Measurements from ENCODE around the gene MRGPRG.

MRGPRG gene

DNA sequence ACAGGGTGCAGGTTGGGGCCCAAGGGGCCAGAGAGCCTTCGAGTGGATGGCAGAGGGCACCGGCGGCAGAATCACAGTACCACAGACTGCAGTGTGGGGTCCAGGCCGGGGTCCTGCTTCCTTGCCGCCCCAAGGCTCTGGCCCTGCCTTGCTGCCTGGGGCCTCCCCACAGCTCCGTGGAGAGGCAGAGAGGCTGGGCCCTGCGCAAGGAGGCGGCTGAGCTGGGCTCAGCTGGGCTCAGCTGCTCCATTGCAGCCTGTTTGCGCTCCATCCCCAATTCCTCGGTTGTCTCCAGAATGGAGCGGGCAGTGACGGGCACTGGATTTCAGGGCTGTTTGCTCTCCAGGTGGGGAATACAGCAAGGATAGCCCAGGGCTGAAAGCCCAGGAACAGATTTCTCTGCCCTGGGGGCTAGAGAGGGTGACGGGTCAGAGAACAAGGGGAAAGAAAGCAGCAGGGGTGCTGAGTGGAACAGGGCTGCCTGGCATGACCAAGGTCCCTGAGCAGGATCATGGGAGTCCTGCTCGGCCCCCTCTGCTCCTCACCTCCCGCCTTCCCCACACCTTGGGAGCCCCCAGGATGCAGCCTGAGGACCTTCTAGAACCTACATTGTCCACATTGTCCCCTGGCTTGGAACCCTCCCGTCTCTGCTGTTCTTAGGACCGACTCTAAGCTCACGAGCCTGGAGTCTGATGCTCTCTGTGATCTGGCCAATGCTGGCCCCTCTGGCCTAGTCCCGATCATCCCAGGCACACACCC lies 18.9 kb downstream of the MRGPRG start:
- TF ChIP-seq, protein P1, sequence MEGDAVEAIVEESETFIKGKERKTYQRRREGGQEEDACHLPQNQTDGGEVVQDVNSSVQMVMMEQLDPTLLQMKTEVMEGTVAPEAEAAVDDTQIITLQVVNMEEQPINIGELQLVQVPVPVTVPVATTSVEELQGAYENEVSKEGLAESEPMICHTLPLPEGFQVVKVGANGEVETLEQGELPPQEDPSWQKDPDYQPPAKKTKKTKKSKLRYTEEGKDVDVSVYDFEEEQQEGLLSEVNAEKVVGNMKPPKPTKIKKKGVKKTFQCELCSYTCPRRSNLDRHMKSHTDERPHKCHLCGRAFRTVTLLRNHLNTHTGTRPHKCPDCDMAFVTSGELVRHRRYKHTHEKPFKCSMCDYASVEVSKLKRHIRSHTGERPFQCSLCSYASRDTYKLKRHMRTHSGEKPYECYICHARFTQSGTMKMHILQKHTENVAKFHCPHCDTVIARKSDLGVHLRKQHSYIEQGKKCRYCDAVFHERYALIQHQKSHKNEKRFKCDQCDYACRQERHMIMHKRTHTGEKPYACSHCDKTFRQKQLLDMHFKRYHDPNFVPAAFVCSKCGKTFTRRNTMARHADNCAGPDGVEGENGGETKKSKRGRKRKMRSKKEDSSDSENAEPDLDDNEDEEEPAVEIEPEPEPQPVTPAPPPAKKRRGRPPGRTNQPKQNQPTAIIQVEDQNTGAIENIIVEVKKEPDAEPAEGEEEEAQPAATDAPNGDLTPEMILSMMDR (IDR thresholded peaks at IDR 0.05; ENCODE audit: insufficient read depth, low read depth, low read length, missing control alignments) = no peak
- H3K4me3 ChIP-seq (ENCODE audit: low read length) = no peak overlapping the region
- DNase-seq (ENCODE audit: low read depth) = no peak

DNA sequence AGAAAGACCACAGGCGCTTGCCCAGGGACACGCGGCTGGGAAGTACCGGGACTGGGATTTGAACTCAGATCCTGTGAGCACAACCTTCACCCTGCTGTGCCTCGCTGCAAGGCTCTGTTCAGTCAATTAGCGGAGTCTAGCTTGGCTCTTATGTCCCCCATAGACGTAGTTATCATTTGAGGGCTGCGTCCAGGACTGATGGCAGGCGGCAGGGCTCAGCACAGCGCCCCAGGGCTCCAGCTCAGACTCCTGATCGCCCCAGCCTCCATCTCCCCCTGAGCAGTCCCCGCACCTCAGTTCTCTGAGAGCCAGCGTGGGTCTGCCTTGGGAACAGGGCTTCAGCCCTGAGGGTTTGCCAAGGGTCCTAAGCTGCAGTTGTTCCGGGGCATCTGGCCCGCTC lies 19.8 kb downstream of the MRGPRG start:
- TF ChIP-seq, protein P1 (IDR thresholded peaks at IDR 0.05; ENCODE audit: insufficient read depth, low read depth, low read length, missing control alignments) = no peak
- no peak for DNase-seq (ENCODE audit: low read depth)
- no peak overlapping the region for H3K4me3 ChIP-seq (ENCODE audit: low read length)

DNA sequence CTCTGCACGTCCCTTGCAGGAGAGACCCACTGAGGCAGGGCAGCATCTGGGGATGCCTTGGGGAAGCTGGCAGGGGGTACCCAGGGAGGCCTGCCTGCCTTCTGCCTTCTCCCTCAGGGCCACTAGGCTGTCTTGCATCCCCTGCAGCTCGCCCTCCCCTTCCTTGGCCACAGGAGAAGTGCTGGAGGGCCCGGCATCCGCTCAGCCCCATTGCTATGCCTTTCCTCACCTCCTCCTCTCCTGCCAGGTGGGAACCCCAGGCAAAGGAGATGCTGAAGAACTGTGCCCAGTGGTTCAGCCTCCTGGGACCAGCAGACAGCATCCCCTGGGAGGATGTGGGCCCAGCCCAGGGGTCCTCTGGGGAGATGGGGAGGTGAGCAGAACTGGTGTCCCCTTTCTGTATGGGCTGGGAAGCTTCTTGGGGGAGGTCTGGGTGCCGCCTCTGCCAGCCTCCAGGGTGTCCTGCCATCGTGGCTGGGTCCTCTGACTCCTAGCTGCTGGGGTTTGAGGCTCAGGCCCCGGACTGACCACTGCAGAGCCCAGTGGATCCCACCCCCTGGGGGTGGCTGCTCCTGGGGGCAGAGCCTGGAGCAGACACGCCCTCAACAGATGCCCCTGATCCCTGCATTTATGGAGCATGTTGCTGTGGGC lies 20.6 kb downstream of the MRGPRG start:
- TF ChIP-seq, protein P1 (IDR thresholded peaks at IDR 0.05; ENCODE audit: insufficient read depth, low read depth, low read length, missing control alignments) = no peak
- H3K4me3 ChIP-seq (ENCODE audit: low read length) = no peak overlapping the region
- DNase-seq (ENCODE audit: low read depth) = no peak

DNA sequence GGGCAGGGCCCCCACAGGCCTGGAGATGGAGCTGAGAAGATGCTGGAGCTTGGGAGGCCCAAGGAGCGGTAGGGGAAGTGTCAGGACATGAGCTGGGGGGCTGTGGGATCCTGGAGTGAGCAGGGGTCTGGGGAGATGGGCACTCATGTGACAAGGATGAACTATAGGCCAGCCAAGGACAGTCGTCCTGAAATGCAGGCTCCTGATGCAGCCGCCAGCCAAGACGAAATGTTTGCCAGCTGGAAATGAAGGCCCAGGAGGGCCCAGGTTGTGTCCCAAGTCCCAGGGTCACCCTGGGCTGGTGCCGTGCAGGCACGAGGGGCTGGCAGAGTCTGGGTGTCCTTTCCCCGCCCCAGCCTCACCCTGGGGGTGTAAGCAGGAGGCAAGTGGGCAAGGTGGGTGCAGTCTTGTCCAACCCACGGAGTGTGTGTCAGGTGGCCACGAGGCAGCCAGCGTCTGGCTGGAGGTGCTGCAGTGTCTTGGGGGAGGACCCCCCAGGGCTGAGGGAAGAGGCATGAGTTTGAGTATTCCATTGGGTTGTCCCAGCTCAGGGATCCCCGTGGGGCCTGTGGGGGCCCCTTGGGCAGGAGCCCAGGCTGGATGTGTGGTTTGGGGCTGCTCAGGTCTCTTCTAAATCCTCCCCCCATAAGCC lies 21.4 kb downstream of the MRGPRG start:
- TF ChIP-seq, protein P1 (IDR thresholded peaks at IDR 0.05; ENCODE audit: insufficient read depth, low read depth, low read length, missing control alignments) = no peak
- H3K4me3 ChIP-seq (ENCODE audit: low read length) = no peak overlapping the region
- no peak for DNase-seq (ENCODE audit: low read depth)

DNA sequence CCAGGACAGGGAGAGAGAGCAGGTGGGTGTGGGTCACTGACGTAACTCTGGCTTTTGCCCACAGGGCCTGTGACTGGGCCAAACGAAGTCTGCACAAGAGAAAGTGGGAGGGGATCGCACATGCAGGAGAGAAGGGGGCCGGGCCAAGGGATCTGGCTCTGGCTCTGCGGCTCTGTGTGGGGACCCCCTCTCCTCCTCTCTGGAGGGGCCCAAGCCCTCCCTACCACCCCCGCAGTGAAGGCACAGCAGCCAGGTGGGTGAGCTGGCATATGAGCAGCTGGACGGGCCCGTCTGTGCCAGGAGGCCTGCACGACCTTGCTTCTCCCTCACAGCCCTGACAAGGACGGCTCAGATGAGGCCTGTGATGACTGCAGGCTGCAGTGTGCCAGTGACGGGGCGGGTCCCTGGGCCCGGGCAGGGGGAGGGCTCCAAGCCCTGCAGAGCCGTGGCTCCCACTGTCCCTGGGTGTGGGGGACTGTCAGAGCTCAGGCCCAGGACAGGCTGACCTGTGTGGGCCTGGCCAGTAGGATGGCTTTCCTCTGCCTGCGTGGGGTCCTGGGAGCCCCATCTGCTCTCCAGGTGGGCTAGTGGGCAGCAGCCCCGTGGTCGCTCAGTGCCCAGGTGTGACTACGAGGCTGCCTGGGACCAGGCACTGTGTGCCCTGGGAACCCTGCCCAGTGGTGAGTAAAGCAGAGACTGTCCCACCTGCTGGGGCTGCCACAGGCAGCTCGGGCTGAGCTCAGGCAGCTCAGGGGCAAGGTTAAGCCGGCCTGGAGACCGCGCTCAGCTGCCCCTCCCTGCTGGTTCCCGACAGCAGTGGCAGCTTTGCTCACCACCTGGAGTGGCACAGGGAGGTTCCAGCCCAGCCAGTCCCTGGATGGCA lies 22.2 kb downstream of the MRGPRG start:
- no peak for DNase-seq (ENCODE audit: low read depth)
- no peak overlapping the region for H3K4me3 ChIP-seq (ENCODE audit: low read length)
- TF ChIP-seq, protein P1 (IDR thresholded peaks at IDR 0.05; ENCODE audit: insufficient read depth, low read depth, low read length, missing control alignments) = no peak

DNA sequence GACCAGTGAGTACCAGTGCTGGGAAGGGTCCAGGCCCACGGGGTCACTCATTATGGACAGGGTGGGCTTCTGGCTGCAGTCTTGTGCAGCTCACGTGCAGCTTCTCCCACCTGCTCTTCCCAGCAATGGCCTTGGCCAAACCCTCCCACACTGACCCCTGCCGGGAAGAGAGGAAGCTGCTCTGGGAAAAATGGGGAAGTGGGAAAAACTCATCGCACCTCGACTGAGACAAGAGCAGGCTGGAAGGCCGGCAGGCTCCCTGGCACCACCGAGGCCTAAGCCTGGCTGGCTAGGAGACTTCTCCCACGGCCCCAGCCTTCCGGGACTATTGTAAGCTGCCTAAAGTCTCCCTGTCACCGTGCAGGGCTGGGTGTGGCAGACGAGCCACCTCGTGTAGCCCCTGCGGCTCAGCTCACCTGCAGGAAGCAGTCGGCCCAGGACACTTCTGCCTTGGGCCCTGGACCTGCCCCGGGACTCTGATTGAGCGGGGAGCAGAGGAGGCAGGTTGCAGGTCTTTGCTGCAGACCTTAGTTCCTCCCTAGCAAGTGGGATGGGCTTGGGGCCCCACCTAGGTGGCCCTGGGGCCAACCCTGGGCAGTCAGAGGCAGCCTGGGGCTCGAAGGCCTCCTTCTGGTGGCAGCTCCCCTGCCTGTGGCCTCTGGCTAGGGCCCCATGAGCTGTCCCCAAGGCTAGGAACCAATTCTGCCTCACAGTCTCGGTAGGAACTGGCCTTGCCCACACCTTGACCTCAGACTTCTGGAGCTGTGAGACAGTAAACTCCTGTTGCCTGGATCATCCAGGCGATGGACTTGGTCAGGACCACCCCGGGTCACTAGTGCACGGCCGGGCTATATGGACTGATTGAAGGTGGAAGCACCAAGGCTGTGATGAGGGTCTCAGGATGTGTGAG lies 23.1 kb downstream of the MRGPRG start:
- no peak for DNase-seq (ENCODE audit: low read depth)
- TF ChIP-seq, protein P1 (IDR thresholded peaks at IDR 0.05; ENCODE audit: insufficient read depth, low read depth, low read length, missing control alignments) = peak; percentile 43

More for the DNA sequence above, 23.1 kb downstream of the MRGPRG start:
- H3K4me3 ChIP-seq (ENCODE audit: low read length) = no peak overlapping the region

Data from epithelial cell of esophagus (primary cell).